GM18517 (cell line): ENCODE measurements around the gene ERVW-1.
"Not testable (repeated sequence)": the region's sequence is repeated elsewhere in the genome, so short reads cannot be mapped to it uniquely, and the experiment has no call there.

Experiments
- ATAC-seq: cut with Tn5 transposase; IDR thresholded peaks from one replicate; pipeline ENCODE4 v1.9.1; 2021; ENCODE audit warnings: mild to moderate bottlenecking, moderate library complexity; ENCODE audit not compliant: unreplicated experiment

ERVW-1 gene

DNA sequence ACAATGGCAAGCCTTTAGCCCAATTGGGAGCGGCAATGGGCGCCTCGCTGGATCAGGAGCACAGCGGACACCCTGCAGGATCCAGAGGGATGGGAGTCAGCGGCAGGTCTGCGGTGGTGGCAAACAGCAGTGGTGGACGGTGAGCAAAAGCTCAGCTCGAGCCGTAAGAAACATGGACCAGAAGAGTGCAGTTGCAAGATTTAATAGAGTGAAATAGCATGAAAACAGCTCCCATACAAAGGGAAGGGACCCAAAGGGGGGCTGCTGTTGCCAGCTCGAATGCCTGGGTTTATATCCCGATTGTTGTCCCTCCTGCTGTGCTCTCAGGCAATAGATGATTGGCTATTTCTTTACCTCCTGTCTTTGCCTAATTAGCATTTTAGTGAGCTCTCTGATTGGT lies at the start of gene ERVW-1:
TSS of gene ERVW-1 (minus strand) at position 266 of the 400 bp plus-strand sequence. CDS start 7,565 bp downstream, outside the sequence.
- ATAC-seq: not testable (repeated sequence)

DNA sequence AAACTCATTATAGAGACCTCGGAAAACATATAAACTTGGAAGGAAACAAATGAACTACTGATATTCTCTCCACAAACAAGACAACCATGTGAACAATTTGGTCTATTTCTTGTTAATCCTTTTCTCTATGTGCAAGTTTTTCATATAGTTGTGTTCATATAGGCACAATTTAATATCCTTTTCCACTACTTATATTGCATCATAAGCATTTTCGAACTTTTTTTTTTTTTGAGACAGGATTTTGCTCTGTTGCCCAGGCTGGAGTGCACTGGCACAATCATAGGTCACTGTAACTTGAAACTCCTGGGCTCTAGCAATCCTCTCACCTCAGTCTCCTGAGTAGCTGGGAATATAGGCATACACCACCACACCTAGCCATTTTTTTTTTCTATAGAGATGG lies 45.4 kb upstream of the ERVW-1 start:
- ATAC-seq: no peak

DNA sequence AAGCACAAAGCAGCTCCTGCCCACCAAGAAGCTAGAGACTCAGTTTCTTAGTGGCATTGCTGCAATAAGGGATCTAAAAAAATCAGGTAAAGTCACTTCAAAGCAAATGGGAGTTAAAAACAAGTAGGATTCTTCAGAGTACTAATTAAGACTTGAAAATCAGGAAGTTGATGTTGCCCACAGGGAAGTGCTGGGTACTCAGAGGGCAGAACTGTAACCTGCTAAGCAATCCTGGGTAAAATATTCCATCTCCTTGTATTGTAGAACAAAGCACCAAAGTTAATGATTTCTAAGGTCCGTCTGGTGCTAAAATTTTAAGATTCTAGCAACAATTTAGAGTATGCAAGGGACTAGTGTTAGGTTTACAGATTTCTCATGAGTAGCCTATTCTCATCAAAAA lies 42.3 kb upstream of the ERVW-1 start:
- no peak for ATAC-seq

DNA sequence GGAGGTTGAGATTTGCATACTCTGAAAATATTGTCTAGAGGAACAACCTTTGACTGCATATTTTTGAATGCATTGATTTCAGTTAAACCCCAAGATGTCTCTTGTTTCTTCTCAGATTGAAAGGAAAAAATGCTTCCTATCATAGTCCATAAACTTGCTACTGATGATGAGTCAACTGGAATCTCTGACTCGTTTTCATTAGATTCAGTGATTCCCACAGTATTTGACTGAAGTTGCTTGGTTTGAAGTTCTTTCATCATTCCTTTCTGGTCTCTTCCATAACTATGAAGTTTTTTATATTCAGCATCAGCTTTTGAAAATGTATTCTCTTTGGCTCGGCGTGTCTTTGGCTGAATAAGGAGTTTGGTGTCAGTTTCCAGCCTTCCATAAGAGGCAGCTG lies 39.9 kb upstream of the ERVW-1 start:
- ATAC-seq: no peak

DNA sequence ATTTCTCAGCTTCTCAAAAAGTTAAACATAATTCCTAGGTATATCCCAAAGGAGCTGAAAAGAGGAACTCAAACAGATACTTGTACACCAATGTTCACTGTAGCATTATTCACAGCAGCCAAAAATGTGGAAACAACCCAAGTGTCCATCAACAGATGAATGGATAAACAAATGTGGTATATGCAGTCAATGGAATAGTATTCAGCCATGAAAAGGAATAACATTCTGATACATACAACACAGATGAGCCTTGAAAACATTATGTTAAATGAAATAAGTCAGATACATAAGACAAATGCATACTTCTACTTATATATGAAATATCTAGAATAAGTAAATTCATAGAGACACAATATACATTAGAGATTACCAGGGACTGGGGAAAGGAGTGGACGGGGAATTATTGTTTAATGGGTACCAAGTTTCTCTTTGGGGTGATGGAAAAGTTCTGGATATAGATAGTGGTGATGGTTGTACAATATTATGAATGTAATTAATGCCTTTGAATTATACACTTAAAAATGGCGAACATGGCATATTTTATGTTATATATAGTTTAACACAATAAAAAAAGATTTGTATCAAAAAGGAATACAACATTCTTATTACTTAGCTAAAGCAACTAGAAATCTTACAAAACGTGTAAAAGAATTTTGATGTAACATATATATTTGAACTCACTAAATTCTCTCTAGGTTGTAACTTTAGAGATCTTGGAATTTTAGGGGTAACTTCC lies 35.6 kb upstream of the ERVW-1 start:
- ATAC-seq: no peak

- no peak for ATAC-seq
Observed at GRCh38 chr7:92508946-92509345, 31.2 kb upstream of the ERVW-1 start.

DNA sequence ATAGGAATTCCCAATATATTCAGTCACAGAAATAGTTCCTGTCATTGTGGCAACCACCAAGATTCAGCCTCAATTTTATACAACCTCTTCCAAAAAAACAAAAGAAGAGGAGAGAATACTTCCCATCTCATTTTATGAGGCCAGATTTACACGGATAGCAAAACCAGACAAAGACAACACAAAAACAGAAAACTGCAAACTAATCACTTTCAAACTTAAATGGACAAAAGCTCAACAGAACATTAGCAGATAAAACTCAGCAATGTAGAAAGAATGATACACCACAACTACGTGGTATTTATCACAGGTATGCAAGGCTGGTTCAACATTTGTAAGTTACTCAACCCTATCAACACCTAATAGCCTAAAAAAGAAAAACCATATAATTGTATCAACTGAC lies 28.6 kb upstream of the ERVW-1 start:
- ATAC-seq: no peak

DNA sequence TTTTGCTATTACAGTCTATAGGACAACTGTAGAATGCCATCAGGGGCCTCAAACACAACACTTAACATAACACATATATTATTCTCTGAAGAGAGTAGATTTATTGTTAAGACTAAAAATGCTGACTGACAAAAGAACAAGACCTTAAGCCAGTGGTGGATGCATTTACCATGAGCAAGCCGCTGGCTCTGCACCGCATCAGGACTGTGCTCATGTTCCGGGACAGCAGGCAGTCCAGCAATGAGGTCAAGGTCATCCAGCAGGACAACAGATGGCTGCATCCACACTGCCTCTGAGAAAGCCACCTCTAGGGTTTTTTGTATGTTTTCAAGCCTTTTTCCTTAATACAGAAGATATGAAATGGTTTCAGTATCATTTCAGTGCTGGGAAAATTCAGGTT lies 26.8 kb upstream of the ERVW-1 start:
- ATAC-seq: no peak

GRCh38 chr7:92503767-92504166 lies 26.0 kb upstream of the ERVW-1 start:
- ATAC-seq: no peak

GRCh38 chr7:92498557-92498956 lies 20.8 kb upstream of the ERVW-1 start:
- ATAC-seq: no peak

DNA sequence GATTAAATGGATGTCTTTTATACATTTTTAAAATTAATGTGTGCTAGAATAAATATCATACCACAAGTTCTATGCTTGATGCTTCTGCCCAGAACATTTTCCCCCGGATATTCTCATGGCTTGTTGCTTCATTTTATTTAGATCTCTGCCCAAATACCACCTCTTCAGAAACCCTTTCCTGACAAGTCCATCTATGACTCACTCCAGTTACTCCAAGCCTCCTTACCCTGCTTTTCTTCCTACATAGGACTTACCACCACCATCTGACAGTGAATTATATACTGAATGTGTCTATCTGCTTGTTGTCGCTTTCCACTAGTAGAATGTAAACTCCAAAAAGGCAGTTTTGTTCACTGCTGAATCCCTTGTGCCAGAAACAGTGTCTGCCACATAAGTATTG lies 19.1 kb upstream of the ERVW-1 start:
- ATAC-seq: no peak

DNA sequence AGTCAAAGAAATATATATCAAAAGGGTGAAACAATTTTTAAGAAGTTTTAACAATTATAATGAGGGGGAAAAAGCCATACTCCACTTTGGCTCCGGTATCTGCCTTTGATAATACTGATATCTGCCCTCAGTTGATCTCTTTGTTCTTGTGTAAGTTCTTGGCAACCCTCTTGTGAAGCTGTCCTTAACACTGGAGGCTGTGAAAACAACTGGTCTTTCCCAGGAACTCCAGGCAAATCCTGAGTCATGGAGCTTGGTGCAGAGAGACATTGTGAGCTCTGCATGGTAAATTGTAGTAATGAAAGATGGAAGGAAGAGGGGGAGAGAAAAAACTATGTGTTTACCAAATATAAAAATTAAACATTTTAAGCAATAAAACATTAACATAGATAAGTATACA lies 11.9 kb upstream of the ERVW-1 start:
- ATAC-seq: no peak

DNA sequence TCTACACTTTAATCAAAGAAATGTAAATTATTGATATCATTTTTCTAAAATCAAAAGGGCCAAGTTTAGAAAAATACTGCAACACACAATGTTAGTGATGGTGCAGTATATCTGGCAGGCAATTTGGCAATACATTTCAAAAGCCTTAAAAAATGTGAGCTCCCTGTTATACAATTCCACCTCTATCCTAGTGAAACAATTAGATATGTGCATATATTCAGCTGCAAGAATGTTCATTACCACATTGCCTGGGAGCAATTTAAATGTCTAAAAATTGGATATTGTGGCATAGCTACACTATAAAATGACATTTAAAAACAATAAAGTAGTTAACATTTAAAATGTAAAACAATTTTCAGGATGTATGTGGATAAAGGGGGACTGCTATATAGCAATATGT lies 10.1 kb upstream of the ERVW-1 start:
- no peak for ATAC-seq

GRCh38 chr7:92485974-92486373 lies 8.2 kb upstream of the ERVW-1 start:
- ATAC-seq: no peak

- no peak for ATAC-seq
Observed at GRCh38 chr7:92485267-92485892, 7.6 kb upstream of the ERVW-1 start.

- ATAC-seq: not testable (repeated sequence)
Observed at GRCh38 chr7:92484226-92484625, 6.5 kb upstream of the ERVW-1 start.

DNA sequence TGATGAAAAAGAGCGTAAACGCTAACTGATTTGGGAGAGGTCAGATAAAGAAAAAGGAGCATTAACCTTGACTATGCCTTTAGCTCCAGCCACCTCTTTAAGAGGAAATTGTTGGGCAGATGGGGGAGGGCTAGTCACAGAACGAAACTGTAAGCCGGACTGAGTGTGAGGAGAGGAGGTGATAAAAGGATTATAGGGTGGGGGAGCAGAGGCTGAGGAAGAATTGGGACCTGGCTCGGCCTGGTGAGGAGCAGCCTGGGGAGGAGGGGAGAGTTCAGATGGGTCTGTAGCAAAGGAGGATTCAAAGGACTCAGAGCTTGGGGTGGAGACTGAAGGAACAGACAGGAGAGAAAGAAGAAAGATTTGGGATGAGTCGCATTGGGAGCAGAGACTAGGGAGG lies 5.9 kb upstream of the ERVW-1 start:
- ATAC-seq: not testable (repeated sequence)

GRCh38 chr7:92479146-92479545 lies 1.4 kb upstream of the ERVW-1 start:
- ATAC-seq: not testable (repeated sequence)

DNA sequence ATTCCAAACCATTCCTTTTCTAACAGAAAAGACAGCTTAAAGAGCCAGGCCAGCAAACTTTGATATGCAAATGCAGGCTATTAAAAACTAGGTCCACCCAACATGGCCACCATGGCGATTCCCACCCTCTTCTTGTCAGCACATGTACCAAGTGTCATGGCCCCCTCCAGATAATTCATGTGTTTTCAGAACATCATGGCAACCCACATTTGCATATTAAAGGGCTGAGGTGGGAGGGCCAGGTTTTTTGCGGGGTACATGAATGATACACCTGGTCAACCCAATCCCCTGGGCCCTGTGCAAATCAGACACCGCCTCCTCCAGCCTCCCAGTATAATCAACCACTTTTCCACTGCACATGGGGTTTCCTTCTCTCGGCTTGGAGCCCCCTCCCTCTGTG lies 965 bp upstream of the ERVW-1 start:
- ATAC-seq: no peak

GRCh38 chr7:92478095-92478494 lies 349 bp upstream of the ERVW-1 start:
- ATAC-seq: no peak

- ATAC-seq: not testable (repeated sequence)
Observed at GRCh38 chr7:92475851-92476590, 1.7 kb downstream of the ERVW-1 start.

DNA sequence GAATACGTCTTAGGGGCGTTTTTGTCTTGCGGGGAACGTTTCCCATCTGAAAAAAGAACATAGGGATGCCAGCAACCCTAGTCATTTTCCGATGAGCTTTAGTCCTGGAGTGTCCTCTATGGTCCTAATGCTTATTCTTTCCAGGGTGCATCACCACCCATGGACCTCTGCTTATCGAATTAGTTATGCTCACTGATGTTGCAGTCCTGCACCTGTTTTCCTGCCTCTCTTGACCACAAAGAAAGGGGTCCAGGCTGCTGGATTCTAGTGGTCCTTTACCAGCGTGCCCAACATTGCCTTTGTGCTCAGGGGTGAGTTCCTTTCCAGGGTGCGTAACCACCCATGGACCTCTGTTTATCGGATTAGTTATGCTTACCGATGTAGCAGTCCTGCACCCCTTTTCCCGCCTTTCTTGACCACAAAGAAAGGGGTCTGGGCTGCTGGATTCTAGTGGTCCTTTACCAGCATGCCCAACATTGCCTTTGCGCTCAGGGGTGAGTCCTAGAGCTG lies 2.4 kb downstream of the ERVW-1 start:
- ATAC-seq: not testable (repeated sequence)
